ENCODE data around the gene GALNT10.
A peak's percentile ranks its signal among the peaks of the same experiment; 100 is the strongest.

Gene GALNT10

DNA sequence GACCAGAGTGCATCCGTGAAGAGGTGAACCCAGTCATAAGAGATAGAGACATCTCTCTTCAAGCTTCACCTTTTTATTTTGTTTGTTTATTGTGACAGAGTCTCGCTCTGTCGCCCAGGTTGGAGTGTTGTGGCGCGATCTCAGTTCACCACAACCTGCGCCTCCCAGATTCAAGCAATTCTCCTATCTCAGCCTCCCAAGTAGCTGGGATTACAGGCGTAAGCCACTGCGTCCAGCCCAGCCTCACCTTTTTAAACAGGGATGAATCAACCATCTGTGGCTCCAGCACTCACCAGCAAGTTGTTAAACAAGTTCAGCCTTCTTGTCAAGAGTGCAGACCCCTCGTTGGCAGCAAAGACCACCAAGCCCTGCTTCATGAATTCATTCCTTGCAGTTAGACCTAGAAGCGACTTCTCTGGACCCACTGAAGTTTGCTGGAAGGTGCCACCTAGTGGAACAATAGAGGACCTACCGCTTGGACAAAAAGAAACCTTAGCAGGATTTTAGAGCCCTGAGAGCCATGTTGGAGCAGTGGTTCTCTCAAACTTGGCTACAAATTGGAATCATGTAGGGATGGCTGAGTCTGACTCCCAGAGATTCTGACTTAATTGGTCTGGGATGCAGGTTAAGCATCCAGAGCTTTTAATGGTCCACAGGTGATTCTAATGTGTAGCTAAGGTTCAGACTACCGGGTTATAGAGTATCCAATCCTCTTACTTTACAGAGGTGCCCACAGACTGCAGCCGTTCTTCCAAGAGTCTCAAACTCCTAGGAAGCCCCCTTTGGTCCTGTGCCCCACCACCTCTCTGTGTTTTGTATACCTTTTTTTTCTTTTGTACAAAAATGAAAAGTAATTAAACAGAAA is 10.5 kb upstream of the GALNT10 start:
- DNase-seq: peak; percentile 36

DNA sequence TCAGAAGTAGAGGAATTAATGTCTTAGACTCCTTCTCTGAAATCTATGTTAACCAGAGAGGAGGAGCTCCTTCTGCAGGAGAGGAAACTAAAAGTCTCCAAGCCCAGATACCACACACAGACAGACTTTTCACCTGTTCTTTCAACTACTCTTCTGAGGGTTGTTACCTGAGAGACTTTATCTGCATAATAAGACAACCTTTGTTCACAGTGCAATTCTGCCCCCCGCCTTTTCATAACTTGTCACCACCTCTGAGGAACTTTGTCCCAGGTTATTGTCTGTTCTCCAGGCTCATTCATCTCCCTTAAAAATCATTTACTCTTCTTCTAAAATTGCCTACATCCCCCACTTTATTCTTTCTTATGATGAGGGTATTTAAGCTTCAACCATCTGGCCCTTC is 9.4 kb upstream of the GALNT10 start:
- no peak for DNase-seq

DNA sequence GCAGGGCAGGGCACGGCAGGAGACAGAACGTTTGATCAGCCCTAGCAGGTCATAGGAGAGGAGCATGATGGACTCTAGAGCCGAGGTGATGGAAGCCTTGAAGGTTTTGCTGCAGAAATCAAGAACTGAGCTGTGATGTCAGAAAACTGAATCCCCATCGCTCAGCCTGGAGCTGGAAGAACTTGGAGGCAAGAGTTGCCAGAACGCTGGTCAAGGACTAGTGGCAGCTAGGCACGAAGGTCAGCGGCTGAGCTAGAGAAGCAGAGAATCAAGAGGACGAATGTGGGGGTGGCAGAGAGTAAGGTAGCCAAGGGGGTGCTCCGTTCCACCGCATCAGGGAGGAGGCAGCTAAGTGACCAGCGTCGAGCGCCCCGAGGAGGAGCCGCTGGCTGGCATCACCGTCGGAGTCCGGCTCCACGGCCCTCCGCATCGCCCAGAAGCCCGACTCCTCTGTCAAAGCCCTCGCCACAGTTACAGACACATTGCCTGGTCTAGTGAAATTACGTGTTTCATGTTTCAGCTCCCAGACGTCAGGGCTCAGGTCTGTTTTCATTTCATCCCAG is 1.2 kb upstream of the GALNT10 start:
- no peak for DNase-seq

DNA sequence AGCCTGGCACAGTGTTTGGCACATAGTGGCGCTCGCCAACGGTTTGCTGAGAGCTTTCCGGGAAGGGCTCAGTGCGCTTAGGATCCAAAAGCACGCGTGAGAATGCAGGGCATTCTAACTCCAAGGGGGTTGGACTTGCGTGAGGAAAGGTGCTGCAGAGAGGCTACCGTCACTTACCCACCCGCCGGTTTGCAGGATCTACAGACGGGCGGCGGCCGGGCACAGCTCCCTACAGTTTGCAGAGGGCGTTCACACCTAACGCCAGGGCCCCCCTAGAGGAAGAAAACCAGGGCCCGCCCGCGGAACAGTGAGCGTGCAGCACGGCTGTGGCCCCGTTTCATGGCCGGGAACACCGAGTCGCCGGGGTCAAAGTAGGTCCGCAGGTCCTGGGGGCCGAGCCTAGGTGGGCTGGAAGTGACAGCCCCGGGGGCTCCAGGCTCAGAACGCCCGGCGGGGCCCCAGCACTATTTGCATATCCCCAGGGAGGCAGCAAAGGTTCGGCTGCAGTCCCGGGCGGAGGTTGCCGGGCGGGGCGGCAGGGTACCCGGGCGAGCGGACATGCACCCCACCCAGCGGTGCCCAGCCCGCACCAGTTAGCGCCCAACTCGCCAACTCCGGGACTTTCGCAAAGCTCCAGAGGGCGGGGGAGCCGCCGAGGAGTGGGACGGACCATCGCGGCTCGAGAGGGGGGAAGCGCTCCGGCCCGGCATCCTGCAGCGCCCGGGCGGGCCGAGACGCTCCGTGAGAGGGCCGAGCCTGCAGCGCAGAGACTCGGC is 526 bp upstream of the GALNT10 start:
- peak; percentile 20 for DNase-seq

DNA sequence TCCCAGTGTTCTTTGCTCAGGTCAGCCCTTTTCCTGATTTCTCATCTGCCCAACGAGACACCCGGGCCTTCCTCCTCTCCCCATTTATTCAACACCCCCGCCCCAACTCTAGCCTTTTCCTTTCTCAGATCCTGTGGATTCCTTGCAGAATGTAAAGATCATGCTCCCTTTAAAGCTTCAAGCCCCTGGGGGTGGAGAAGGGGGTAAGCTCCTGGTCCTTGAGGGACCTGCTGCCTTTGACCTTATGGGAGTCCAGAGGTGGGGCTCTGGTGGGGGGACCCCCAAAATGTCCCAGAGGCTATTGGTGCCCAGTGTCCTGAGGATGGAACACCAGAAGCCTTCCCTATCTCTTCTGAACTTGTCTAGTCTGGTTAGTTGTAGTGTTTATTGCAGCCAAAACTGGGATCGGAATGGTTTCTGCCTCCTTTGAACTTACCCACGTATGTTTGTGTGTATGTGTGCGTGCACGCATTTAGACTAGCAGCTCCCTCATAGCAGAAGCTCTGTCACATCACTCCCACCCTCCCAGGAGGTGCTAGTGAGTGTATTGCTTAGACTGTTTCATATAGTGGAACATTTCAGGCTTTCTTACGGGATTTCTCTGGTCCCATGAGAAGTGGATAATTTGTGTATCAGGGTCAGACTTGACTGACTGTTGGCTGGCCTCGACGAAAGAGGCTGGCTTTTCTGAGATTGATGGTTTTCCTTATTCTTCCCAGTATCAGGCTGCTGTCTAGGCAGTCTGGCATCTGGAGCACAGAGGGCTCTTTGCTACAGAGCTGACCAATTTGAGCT is 1.1 kb downstream of the GALNT10 start:
- DNase-seq: no peak

DNA sequence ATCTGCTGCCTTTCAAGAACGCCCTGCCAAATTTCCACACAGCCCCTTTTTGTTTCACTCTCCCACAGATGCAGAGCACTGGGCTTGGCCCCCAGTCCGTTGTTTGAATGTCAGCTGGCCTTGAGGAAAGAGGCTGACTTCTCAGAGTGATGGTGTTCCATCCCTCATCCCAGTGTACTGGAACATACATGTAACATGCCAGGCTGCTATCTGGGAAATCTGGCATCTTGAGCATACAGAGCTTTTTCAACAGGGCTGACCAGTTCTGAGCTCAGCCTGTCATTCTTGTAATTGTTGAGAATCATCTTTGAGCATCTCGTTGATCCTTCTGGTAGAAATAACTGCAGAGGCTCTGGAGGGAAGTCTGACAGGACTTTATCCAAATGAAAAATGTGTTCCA is 2.8 kb downstream of the GALNT10 start:
- no peak for DNase-seq

DNA sequence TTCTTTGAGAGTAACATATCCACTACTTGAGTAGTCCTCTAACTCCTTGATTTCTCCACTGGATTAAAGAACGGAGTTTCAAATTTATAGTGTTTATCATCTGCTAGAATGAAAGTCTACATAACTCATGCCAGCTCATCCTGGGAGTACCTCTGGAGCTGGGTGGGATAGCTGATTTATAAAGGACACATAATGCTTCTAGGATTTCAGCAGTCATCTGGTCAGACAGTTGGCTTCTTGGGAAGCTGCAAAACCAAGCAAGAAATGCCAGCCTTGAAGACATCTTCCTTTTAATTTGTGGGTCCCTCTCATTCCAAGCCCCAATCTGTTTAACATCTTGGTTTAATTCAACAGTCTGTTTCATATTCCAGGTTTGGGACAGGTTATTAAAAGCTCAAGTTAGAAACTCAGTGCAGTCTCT is 3.2 kb downstream of the GALNT10 start:
- DNase-seq: no peak

DNA sequence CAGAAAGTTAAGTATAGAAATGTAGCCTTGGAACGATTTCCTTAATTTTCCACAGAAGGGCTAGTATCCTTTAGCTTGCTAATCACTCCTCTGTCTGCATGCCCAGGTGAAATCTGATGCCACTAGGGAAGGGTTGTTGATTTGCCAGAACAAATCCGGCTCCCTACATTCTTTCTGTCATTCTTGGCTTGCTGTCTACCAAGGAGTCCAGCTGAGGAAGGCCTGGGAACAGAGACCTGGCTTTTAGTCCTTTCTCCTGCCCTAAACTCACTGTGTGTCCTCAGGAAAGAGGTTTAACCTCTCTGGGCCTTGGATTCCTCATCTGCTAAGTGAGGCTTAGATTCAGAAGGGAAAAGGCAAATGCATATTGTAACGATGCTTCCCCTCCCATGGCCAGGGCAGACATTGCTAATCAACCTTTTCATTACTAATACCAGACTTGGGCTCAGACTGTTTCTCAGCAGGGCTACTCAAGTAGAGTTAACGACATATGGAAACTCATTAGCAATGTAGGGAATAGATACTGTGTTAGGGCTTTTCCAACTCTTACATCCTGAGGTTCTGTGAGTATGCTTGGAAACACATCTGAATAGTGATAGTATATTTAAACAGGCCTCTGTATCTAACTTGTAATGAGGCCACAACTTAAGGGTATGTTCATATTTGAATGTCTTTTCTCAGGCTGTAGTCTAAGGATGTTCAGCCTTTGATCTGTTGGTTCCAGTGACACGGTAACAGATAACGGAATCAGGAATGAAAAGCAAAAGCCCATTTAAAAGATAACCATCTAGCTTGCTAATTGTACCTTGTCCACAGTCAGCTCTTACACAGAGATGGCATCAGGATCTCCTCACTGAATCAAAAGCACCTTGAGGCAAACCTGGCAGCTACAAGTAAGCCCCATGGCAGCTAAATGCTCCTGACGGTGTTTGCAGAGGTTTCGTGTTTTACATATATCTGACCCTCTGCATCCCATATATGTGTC is 4.1 kb downstream of the GALNT10 start:
- DNase-seq: no peak

DNA sequence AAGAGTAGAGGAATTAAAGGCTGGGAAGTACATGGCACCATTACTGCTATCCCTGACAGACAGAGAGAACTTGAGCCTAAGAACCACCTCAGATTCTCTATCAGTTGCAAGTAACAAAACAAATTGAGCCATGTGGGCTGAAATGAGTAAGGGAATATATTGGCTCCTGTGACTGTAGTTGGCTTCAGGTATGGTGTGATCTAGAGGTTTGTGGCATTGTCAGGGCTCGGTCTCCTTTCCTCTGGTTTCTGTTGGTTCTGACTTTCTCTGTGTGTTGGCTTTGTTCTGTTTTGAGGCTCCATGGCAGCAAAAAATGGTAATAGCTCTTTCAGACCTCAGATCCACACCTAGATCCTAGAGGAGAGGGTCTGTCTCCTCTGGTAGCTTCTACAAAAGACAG is 5.7 kb downstream of the GALNT10 start:
- DNase-seq: no peak

DNA sequence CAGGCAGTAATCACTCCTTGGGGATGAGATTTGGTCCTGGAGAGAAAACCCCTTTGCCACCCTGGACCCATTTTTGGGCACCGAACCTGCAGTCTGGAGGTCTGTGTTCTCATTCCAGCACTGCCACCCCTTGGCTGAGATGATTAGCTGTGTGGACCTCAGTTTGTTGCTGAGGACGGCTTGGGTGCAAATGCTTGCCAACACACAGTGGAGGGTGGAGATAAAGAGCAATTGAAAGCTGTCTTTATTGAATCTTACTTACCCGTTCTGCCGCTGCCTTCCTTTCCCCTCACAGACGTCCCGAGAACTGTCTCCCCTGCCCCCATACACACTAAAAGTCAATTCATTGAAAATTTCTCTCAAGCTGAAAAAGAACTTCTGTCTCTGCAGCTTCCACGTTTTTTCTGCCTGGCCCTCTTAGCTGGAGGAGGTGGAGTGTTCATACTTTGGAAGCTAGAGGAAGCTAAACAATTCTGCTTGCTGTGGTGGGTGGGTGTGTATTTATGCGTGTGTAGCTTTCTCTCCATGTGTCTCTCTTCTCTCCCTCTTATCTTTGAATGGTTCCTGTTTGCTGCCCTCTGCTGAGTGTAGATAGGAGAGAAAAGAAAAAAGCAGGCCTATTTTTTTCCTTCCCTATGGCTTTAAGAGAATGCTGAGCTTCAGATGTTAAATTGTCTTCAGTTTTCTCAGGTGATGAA is 6.6 kb downstream of the GALNT10 start:
- peak; percentile 30 for DNase-seq

DNA sequence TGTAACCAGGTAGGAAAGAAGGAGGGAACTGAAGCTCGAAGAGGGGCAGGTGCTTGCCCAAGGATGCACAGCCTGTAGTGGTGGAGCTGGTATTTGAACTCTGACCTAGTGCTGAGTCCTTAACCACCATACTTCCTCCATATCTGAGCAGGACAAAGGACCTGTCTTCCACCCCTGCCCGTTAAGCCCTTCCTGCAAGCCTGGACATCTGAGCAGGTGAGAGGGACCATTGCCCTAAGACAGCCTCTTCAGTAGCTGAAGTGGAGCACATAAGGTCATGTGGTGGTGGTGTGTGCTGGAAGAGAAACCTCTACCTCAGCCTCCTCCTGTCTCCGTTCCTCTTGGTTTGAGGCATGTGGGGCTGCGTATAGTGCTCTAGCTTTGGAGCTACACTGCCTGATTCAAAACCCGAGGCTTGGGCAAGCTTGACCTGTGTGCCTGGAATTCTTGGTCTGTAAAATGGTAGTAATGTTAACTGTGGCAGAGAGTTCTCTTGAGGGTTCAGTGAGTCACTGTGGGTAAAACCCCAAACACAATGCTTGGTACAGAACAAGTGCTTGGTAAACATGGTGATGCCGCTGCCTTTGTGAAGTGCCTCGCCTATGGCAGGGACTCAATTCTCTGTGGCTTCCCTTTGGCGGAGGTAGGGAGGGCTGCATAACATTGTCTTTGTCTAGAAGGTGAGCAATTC is 7.4 kb downstream of the GALNT10 start:
- DNase-seq: no peak

DNA sequence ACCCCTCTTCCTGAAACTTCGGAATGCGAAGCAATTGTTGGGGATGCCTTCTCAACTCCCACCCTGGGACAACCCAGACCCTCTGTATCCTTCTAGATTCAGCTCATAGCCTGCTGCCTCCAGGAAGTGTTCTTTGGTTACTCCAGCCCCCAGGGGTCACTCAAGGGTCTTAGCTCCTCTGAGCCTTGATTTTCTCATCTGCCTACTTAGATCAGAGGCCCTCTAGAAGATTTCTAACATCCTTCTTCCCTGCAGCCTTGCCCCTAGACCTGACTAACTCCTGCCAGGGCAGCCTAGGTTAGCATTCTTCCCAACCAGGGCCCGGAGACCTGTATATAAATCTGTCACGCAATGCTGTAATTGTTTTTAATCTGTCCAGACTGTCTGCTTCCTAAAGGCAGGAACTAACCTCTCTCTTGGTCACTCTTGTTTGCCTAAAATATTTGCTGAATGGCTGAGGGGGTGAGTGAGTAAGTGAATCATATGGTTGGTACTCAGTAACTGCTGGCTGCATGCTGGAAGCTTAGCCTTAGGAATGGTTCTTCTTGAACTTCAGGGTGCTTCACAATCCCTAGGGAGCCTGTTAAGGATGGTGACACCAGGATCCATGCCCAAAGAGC is 8.2 kb downstream of the GALNT10 start:
- no peak for DNase-seq

DNA sequence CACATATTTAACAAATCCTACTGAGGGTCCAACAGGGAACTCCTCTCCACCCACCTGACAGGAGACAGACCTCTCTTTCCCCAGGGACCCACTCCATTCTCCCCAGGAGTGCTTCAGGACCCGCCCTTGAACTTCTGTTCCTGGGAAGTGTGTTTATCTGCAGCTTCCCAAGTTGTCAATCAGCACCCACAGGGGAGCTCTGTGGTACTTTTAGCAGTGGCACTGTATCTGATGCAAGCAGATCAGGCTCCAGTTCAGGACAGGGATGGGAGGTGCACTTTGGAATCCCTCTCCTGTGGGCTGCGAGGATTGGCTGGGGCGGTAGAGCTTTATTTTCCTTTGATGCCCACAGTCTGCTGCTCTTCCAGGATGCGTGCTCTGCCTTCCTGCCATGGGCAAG is 8.7 kb downstream of the GALNT10 start:
- DNase-seq: no peak

DNA sequence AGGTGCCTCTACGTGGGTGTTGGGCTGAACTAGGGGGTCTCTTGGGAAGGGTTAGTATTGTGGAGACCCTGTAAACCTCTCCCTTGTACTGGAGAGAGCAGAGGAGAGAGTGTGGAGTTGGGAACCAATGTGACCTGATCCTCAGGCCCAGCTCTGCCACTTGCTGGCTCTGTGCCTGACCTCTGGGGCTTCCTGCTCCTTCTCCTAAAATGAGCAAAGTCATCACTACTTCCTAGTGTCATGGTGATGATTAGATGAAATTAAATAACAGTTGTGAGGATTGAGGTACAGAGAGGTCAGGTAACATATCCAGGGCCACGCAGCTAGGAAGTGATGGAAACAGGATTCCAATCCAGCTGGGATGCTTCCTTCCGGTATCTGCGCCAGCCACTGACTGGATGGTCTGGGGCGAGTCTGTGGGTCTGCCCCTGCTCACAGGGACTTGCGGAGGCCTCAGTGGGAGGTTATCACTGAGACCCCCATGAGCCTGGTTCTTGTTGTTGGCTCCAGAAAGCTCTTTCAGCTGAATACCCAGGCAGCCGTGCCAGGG is 9.2 kb downstream of the GALNT10 start:
- no peak for DNase-seq

DNA sequence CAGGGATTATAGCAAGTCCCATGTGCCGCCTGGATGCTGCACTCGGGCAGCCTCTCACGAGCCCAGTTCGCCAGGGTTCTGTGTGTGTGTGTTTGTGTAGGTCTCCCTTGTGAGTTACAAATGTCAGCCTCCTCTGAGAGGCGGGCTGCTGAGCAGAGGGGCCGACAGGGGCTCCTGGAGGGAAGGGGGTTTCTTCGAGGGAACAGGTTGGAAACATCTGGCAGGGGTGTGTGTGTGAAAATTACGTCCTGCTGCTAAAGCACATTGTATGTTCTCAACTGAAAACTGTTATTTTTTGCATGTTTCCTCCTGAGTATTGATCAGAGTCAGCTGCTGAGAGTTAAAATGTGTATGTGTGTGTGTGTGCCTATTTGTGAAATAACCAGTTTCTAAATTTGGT is 9.7 kb downstream of the GALNT10 start:
- DNase-seq: no peak

DNA sequence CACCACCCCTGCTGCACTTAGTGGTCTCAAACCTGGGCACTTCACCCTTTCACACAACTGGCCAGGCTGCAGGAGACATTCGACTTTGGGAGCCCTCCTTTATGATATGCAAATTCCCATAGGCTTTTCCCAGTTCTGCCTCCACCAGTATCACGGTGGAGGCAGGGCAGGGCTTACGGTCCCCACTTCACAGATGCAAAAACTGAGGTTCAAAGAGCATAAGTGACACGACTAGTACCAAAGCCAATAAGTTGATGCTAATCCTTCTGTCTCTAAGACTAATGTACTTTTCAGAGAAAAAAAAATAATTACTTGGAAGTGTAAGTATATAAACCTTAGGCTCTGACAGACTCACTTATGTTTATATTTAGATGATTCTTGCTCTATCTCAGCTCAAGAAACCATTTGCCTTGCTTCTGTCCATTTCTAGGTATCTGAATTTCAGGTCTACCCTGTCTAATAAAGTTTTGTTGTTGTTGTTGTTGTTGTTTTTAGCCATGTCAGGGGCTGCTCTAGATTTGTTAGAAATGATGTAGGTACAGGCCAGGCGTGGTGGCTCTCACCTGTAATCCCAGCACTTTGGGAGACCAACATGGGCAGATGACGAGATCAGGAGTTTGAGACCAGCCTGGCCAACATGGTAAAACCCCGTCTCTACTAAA is 10.7 kb downstream of the GALNT10 start:
- no peak for DNase-seq

DNA sequence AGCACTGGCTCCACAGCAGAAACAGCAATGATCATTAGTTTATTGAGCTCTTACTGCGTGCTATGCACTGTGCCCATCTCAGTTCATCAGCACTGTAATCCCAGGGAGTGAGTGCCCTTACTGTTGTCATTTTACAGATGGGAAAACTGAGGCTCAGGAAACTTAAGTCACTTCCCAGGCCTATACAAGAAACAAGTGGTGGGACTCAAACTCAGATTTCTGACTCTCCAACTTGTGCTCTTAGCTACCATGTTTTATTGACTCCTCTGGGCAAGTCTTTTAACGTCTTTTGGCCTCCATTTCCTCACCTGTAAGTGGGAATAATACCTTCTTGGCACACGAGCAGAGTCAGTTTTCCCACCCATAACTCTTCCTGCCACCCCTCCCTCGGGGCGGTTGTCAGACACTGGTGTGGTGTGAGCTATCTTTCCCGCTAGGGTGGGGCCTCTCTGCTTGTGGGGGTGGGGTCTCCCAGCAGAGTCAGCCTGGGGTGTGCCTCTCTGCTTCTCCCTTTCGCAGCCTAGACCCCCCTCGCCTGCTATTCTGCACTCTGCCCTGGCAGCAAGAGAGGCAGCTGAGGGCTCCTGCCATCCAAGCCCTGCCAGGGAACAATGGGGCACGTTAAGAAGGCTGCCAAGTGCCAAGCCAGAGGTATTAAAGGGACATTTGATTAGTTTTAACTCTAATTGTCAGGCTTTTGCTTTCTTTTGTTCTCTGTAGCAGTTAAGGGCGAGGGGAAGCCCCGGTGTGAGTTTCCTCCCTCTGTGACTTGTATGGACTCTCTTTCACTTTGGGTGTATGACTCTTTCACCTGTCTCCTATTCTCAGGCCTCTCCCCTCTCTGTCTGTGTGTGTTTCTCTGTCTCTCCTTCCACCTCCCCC is 12.1 kb downstream of the GALNT10 start:
- DNase-seq: no peak
